NOMO-1 treated with dmso at 0.1 percent for 144 hours (cell line): Measurements from ENCODE around the gene CCDC97.

Experiments
- DNase-seq: peaks from one replicate; lab custom pipeline; 2025; ENCODE audit not compliant: unreplicated experiment; lab: John Stamatoyannopoulos, UW

CCDC97 gene

DNA sequence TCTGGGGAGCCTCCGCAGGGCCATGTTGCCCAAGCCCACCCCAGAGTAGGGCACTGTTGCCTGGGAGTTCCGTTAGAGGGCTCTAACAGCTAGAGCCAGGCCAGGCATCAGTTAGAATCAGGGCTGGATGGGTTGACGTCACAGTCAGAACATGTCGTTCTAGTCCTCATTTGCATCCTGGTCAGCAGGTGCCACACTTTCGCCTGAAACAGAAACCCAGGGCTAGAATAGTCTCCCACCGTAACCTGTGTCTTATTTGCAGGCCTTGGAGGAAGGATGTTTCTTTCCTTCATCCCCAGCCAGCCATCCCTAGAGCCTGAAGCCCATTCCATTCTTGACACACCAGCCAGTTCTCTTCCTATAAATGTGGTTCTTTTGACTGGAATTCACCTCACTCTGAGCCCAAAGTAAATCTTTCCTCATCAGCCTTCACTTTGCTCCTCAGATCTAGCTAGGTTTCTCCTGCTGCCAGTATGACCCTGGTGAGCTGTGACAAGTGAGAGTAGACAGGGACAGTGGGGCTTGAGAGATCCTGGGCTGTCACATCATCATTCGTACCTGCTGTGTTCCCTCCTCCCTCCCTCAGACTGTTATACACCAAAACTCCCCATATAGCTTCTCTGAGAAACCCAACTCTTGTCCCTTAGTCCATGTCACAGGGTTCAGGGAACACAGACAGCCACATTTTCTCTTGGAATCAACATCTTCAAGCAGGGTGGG lies 12.2 kb upstream of the CCDC97 start:
- no peak for DNase-seq

DNA sequence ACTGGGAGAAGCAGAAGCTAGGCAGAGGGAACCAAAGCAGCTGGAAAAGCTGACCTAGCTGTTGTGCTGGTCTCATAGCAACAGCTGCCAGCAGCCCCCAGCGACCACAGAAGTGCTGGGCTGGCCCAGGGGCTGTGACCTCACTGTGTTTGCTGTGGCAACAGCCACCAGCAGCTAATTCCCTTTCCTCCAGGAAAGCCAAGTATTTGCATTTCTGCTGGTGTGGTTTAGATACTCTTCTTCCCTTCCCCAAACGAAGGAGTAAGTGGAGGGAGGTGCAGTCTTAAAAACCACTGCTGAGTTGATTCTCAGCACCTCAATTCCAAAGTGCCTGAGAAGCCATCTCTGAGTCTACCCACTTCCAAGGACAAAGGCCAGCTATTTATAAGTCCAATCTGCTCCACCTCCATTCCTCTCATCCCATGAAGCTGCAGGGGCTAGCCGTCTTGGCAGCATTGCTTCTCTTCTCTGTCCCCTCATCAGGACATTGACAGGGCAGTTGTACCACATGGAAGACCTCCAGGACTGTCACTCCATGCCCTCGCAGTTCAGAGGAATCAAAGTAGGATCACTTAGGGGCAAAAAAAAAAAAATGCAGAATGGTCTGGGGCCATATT lies 11.5 kb upstream of the CCDC97 start:
- DNase-seq, result no peak

DNA sequence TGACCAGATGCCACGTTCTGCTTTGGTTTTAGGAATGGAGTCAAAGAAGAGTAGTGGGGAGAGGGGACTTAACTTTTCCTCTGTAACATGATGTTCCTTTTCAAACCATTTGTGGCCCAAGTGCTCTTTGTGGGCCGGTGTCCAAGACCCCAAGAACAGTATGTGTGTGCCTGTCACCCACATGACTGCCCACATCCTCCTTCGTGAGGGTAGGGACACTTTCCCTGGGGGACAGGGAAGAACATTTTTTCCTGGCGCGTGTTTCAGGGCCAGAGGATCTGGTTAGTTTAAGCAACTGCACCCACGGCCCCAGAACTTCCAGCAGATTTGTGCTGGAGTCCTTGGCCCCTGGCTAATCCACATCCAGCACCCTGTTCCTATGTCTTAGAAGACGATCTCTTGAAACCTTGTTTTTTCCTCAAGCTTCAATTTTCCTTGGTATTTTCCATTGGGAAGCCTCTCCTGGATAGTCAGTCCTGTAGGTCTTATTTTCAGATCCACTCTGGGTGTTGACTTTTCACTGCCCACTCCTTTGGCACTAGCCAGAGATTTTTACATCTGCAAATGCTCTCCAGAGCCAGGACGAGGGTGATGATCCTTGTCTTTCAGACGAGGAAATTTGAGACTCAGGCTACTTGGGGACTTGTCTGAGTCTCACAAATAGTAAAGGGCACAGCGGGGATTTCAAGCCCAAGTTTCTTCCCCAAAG lies 10.8 kb upstream of the CCDC97 start:
- no peak for DNase-seq

DNA sequence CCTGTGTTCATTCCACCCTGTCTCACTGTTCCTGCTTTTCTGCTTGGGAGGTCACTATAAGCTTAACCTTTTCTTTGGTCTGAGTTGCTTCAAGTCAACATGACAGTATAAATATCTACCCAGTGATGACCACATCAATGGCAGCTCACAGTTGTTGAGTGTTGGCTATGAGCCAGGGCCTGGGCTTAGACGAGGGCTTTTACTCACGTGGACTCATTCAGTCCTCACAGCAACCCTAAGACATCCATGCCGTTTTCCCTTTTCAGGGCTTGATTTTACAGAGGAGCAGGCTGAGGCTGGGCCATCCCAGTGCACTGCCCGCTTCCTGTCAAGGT lies 10.2 kb upstream of the CCDC97 start:
- DNase-seq, result no peak

DNA sequence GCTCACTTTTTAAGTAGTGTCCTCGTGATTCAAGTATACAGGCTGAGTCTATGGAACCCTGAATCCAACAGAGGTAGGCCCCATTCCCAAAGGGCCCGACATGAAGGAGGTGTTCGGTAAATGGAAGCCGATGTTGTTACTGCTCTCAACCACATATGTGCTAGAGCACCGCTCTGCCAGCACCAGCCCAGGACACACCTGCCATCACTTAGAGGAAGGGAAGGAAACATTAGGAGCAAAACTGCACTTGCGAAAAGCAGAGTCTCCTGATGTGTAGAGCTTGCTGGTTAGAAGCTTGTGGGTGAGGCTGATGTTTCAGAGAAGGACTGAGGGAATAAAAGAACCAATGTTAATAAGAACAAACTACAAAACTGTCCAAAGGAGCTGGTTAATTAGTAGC lies 9.4 kb upstream of the CCDC97 start:
- no peak for DNase-seq

DNA sequence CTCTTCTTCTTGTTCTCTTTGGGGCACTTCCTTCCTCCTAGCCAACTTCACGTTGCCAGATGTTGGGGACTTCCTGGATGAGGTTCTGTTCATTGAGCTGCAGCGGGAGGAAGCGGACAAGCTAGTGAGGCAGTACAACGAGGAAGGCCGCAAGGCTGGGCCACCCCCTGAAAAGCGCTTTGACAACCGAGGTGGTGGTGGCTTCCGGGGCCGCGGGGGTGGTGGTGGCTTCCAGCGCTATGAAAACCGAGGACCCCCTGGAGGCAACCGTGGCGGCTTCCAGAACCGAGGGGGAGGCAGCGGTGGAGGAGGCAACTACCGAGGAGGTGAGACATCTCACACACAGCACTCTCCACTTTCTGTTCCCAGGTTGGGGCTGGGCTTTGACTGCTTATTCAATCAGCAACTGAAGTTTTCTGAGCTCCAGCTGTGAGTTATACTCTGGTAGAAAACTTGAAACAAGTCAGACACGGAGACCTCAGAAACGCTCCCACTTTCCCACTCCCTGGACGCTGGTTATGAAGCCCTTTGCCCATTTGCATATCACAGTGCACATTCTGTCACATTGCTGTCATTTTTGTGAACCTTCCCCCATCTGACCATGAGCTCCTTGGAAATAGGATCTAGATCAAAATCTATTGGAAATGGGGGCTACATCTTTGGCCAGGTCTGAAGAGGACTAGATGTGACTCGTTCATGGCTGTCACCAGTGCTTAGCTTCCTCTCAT lies 7.2 kb upstream of the CCDC97 start:
- DNase-seq, result no peak

DNA sequence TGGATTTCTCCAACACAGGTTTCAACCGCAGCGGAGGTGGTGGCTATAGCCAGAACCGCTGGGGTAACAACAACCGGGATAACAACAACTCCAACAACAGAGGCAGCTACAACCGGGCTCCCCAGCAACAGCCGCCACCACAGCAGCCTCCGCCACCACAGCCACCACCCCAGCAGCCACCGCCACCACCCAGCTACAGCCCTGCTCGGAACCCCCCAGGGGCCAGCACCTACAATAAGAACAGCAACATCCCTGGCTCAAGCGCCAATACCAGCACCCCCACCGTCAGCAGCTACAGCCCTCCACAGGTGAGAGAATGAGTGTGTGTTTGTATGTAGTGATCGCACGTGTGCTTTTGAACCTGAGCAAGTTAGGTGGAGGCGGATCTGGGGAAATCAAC lies 6.0 kb upstream of the CCDC97 start:
- no peak for DNase-seq

DNA sequence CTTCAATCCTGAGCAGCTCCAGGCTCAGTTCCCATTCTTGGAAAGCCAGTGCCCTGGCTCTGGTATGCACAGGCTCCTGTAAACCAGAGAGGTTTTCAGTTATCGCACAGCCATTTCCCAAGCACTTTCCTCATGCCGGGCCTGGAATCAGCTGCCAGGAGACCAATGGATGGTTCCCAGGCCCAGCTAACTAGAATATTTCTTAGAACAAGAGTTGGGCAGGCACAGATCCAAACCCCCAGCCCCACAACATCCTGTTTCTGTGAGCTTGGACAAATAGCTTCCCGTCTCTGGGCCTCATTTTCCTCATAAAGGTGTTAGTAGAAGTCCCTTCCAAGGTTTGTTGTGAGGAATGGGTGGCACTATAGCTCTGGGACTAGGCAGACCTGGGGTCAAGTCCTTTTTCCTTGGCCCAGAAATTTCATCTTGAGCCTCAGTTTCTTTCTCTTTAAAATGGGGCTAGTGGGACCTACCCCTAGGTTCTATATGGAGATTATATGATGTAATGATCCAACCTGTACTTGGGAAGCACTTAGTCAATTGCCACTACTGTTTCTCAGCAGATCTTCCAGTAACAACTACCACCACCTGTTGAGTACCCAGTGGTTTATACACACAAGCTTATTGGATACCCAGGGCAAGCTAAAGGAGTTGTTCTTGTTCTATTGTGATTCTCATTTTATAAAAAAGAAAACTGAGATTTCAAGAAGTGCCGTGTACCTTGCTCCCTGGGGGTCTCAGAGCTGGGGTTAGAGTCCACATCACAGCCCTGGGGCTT lies 5.1 kb upstream of the CCDC97 start:
- no peak for DNase-seq

DNA sequence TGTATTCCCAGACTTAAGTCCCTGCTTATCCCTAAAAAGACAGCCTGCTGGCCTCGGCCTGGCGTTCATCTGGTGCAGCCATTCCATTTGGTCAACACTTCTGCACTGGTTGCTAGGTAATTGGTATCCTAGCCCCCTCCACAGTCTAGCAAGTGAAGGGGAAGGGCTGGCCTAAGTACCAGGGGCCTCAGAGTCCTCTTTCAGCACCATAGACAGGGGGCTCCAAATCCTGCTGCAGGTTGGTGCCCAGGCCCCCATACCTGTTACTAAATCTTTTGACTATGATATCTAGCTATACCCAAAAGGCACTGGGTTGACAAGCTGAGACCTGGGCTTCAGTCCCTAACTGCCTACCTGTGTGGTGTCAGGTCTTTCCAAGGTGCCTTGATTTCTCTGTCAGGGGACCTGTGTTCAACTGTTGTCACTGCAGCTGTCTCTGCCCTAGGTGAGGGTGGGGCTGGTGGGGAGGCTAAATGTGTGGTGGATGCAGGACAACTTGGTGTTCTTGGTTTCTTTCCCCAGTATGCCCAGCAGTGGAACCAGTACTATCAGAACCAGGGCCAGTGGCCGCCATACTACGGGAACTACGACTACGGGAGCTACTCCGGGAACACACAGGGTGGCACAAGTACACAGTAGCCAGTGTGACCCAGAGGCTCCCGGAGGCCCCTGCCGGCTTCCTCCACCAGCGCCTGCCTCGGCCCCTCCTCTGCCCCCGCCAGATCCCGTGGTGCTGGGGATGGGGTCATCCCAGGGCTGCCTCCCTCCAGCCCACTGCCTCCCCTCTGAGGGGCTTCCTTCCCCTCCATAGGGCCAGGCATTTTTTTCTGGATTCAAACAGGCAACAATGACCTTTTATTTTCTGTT lies 3.8 kb upstream of the CCDC97 start:
- DNase-seq, result no peak

DNA sequence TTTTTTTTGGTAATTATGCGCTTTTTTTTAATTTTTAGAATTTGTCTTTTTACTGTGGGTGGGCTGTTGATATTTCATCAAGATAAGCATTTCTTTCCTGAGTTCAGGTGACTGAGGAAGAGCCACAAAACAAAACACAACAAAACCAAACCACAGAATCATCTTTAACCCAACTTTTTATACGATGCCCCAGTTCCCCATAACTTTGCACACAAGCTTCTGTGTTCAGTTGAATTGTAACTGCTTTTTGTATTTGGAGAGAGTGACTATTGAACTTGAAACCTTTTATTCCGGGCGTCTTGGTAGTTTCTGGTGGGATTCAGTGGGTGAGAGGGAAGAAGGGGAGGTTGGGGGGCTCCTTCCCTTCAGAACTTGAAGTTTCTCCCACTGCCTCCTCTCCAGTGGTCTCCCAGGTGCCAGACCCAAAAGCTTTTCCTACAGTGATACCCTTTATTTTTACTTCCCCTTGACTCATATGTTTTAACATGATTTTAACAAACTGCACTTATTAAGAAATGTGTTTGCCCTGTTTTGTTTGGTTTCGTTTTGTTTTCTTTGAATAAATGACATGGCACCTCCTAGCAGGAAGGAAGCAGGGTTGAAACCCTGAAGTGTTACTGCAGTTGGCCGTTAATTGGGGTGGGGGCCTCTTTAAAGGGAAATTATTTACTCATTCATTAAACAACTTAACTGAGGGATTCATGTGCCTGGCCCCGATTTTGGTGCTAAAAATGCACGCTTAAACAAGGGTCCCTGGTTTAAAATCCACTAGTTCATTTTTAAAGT lies 2.7 kb upstream of the CCDC97 start:
- DNase-seq, result no peak

DNA sequence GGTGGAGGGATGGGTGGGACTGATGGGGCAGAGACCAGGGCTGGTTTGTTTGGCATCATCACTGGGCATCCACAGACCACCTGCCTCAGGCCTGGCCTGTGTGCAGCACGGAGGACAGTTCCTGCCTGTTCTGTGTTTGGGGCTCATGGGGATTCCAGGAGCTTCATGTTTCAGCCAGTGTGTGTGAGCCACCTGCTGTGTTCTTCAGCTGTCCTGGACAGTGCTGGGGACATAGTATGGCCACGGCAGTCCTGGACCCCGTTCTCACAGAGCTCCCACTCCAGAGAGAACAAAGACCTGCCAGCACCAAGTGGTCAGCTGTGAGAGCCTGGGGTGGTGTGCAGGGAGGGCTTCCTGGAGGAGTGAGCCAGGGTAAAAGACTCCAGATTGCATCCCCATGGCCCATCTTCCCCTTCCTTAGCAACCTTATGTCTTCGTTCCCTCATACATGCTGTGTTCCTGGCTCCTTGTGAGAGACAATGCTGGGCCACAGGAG lies 2.0 kb upstream of the CCDC97 start:
- no peak for DNase-seq

DNA sequence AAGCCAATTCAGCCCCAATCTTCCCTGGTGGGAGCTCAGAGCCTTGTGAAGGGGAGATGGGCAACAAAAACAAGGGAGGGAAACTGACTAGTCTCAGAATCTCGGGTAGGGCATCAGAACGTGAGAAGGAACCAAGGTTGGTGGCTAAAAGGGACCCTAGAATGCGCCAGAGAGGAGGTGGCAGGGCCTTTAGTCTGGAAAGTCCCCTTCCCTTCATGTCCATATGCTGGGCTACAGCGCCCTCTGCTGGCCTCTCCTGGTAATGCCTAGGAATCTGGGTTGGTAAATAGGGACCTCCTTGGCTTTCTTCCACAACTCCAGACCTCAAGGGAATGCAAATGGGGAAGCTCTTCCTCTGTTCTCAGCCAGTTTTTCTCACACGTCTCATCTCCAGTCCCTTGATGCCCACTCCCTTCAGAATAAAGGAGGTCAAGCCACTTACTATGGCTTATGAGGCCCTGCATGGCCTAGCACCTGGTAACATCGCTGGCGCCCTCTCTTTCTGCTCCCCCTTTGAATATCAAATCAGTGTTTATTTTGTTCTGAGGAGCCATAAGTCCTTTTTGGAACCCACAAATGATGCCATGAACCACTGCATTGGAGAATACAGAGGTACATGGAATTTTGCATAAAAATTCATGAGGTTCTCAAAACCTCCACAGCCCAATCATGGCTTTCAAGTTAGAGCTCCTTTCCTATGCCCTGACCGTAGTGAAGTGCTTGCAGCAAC lies 1.4 kb upstream of the CCDC97 start:
- peak; percentile 36 for DNase-seq

DNA sequence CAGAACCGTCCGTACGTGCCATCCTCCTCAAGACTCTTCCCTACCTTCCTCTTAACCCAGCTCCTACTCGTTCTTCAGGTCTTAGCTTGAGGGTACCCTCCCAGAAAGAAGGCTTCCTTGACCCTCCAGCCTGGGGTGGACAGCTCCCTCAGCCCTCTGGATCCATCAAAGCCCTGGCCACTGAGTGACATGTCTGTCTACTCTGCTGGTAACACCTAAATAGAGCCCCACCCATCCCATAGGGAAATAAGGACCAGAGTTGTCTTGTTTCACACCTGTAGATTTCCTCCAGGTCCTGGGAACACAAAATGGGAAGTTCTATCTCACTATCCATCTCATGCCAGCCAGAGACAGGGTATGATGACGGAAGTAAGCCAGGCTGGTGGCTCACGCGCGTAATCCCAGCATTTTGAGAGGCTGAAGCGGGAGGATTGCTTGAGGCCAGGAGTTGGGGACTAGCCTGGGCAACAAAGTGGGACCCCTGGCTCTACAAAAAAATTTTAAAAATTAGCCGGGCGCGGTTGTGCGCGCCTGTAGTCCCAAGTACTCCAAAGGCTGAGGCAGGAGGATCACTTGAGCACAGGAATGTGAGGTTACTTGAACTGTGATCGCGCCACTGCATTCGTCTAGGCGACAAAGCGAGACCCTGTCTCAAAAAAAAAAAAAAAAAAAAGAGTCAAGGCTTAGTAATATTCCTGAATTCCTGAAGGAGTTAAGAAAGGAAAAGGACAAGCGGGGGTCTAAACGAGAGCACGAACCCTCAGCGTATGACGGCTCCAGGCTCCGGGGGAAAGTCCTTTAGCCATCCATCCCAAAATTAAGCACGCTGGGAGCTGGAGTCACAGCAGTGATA lies 566 bp upstream of the CCDC97 start:
- no peak for DNase-seq

DNA sequence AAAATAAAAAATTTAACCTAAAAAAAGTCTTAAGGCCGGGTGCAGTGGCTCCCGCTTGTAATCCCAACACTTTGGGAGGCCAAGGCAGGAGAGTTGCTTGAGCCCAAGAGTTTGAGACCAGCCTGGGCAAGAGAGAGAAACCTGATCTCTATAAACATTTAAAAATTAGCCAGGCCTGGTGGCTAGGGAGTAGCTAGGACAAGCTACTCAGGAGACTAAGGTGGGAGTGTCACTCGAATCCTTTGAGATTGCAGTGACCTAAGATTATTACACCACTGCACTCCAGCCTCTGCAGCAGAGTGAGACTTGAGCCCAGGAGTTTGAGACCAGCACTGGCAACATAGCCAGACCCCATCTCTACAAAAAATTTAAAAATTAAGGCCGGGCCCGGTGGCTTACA lies 1.1 kb downstream of the CCDC97 start:
- no peak for DNase-seq

DNA sequence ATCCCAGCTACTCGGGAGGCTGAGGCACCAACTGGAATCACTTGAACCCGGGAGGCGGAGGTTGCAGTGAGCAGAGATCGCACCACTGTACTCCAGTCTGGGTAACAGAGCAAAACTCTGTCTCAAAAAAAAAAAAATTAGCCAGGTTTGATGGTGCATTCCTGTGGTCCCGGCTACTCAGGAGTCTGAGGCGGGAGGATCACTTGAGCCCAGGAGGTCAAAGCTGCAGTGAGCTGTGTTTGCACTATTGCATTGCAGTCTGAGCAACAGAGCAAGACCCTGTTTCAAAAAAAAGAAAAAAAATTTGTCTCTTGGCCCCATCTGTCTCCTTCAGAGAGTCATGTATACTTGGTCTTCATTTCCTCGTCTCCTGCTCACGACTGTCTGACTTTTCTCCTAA lies 1.6 kb downstream of the CCDC97 start:
- DNase-seq, result no peak

DNA sequence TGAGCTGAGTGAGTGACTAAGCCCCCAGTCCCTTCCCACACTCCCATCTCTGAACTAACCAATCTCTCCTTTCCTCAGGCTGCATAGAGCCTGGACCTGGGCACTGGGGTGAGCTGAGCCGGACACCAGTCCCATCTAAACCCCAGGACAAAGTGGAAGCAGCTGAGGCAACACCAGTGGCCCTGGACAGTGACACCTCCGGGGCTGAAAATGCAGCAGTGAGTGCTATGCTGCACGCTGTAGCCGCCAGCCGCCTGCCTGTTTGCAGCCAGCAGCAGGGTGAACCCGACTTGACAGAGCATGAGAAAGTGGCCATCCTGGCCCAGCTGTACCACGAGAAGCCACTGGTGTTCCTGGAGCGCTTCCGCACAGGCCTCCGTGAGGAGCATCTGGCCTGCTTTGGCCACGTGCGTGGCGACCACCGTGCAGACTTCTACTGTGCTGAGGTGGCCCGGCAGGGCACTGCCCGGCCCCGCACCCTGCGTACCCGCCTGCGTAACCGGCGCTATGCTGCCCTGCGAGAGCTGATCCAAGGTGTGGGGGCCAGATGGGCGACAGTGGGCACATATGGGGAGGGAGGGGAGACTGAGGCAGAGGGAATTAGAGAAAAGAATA lies 6.4 kb downstream of the CCDC97 start:
- no peak for DNase-seq
